Testis (tissue), 2 donors: Measurements from ENCODE around the gene NTN4.

ENCODE experiments used
- CTCF ChIP-seq, 3 experiments: fragments of 450-650 bp in 2 of 3; fragments of 200-600 bp in 1 of 3; sonication (generic) in 1 of 3; IDR thresholded peaks; one replicate each; pipeline ENCODE4 v1.5.1; 2016 to 2019; ENCODE audit warnings: antibody characterized with exemption in 3 of 3, mild to moderate bottlenecking in 2 of 3, moderate library complexity in 1 of 3
- POLR2A ChIP-seq: fragments of 450-650 bp; IDR thresholded peaks from one replicate; pipeline ENCODE4 v1.6.1; 2017; ENCODE audit warnings: antibody characterized with exemption, mild to moderate bottlenecking, moderate library complexity

GRCh38 chr12:95646781-95647190, 143.8 kb downstream of the NTN4 start:
- TF ChIP-seq CTCF (IDR thresholded peaks at IDR 0.05) (no peak), POLR2A (no peak)
